DMS153 treated with DMSO at 0.1 percent for 48 hours (cell line): ENCODE results near the gene LMF1.

ENCODE experiments used
- DNase-seq: peaks from one replicate; lab custom pipeline; 2025; ENCODE audit not compliant: unreplicated experiment; lab: John Stamatoyannopoulos, UW

LMF1 gene

GRCh38 chr16:916035-916799 lies 54.6 kb downstream of the LMF1 start:
- DNase-seq = no peak

- no peak for DNase-seq
Measured at GRCh38 chr16:915546-915945, 55.2 kb downstream of the LMF1 start.

DNA sequence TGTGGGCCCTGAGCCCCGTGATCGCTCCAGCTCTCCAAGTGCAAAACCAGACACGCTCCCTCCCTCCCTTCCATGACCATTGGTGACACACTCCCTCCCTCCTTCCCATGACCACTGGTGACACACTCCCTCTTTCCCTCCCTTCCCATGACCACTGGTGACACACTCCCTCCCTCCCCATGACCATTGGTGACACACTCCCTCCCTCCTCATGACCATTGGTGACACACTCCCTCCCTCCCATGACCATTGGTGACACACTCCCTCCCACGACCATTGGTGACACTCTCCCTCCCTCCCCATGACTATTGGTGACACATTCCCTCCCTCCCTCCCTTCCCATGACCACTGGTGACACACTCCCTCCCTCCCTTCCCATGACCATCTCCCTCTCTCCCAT lies 56.3 kb downstream of the LMF1 start:
- no peak for DNase-seq

GRCh38 chr16:913817-914439 lies 56.9 kb downstream of the LMF1 start:
- DNase-seq = no peak

DNA sequence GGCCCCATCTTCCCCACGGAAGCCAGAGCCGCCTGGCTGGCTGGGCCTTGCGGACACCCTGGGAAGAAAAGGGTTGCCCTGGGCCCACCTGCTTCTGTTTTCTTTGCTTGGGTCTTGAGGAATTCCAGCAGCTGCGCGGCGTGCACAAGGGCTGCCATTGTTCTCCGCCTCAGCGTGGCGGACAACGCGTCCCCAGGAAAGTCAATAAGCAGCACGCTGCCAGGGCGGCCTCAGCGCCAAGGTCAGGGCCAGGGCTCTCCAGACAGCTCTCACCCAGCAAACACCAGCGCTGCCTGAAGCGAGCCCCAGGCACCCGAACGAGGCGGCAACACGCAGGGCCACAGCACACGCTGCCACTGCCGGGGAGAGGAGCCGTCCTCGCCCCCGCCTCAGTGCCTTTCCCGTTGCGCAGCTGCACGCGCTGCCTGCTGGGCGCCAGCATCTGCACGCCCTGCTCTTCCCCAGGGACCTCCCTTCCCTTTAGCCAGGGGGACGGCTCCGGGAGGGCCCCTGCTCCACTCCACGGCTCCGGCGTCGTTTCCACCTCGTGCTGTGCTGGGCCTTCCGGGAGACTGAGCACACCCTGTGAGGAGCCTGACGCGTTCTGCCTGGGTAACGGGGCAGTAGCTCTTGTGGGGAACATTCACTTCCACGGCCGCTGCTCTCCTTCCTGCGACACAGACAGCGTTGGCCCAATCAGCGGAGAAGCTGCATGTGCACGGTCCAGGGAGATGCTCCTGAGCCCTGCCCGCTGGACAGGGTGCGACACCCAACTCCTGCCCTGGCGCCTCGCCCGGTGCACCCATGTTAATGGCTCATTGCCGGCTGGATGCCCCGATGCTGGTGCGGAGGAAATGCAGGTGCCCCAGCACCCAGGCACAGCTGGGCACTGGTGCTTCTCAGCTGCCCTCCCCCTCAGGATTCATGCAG lies 57.8 kb downstream of the LMF1 start:
- DNase-seq = no peak

DNA sequence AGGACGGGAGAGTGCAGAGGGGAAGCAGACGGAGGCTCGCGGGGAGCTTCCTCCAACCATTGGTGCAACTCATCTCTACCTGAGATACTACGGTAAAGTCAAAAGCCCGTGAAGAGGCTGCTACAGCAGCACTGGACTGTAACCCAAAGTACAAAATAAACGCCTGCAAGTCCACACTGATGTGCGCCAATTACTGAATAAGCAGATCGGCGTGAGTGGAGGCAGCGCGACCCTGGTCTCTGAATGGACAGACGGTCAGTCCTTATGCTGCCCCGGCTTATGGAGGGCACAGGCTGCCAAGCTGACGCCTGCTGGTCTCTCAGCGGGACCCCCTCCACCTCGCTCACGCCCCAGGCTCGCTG lies 58.5 kb downstream of the LMF1 start:
- no peak for DNase-seq

- DNase-seq = no peak
Measured at GRCh38 chr16:911604-912321, 59.0 kb downstream of the LMF1 start.

GRCh38 chr16:911101-911500 lies 59.7 kb downstream of the LMF1 start:
- no peak for DNase-seq

- DNase-seq = no peak
Measured at GRCh38 chr16:910181-910580, 60.6 kb downstream of the LMF1 start.

GRCh38 chr16:909281-910000 lies 61.3 kb downstream of the LMF1 start:
- DNase-seq = no peak

- no peak for DNase-seq
Measured at GRCh38 chr16:908526-909155, 62.1 kb downstream of the LMF1 start.

- DNase-seq = no peak
Measured at GRCh38 chr16:907842-908241, 62.9 kb downstream of the LMF1 start.

- DNase-seq = no peak
Measured at GRCh38 chr16:907361-907760, 63.4 kb downstream of the LMF1 start.

DNA sequence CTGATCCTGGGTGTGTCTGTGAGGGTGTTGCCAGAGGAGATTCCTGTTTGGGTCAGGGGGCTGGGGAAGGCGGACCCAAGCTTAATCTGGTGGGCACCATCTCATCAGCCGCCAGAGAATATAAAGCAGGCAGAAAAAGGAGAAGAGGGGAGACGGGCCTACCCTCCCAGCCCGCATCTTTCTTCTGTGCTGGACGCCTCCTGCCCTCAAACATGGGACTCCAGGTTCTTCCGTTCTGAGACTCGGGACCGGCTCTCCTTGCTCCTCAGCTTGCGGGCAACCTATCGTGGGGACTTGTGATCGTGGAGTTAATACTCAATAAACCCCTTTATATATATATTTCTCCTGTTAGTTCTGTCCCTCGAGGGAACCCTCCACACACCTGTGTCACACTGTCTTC lies 64.5 kb downstream of the LMF1 start:
- DNase-seq = no peak

DNA sequence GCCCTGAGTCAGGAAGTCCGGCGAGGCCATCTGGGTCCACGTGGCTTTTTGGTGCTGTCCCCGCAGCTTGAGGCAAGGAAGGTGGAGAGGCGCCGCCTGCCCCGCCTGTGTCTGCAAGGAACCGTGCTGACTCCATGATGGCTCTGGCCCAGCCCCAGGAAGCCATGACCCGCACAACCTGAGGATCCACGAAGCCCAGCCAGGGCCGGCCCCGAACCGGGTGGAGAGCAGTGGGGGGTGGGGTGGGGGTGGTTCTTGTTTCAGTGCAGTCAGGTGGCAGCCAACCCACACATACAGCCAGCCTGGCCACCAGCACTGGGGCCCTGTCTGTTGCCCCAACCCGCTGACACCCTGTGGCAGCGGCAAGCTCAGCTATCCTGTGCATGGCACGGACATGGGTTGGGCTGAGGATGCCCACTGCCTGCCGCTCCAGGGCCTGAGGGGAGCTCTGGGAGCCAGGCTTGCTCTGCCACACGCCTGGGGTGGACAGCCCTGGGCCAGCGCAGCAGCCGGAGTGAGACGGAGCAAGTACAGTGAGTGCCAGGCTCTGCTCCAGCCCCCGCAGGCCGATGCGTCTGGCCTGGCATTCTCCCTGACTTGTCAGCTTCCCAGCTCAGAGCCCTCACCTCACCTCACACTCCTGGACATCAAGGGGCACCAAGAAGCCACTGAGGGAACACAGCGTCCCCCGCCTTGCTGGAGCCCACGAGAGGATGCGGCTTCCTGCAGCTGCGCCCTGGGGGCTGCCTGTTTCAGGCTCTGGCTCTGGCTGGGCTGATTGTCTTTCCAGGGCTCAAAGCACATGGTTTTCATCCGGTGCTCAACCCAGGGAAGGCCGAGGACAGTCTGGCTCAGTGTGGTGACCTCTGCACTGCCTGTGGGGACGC lies 68.8 kb downstream of the LMF1 start:
- no peak for DNase-seq

DNA sequence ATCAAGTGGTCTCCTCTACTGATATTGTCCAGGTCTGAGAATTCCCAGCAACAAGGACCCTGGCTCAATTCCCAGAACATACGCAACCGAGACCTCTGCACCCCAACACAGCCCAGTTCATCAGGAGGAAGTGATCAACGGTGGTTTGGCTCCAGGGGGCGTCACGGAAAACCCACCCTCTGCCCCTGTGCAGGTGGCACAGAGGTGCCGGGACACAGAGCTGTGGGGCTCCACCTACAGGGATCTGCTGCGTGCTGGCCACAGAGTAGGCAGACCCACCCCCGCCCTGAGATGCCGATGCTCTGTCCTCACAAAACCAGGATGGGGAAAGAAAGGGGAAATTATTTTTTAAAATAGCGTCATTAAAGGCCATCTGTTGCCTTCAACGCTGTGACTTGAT lies 69.6 kb downstream of the LMF1 start:
- no peak for DNase-seq

DNA sequence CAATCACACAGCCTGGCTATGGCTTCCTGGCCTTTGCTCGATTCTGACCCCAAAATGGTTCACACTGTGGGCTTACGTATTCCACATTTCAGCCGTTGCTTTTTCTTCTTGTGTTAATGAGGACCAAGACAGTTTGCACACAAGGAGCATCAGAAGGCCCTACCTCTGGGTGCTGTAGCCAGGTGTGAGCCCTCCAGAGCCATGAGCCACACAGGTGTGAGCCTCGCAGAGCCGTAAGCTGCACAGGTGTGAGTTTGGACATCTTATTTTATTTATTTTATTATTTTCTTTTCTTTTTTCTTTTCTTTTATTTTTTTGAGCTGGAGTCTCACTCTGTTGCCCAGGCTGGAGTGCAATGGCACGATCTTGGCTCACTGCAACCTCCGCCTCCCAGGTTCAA lies 70.6 kb downstream of the LMF1 start:
- DNase-seq = no peak

DNA sequence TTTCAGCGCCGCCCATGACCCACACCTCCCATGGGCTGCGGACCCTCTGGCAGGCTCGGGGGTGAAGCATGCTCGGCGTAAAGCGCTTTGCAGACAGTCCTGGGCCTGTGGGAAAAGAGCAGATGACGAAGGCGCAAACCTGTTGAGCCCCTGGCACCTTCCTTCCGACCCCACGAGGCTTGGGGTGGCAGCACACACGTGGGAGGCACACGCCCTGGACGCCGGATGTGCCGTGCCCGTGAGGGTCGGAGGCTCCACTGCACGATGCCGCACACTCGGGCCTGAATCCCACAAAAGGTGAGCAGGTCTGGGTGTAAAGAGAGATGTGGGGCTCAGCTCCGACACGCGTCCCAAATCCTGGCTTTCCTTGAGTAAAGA lies 71.1 kb downstream of the LMF1 start:
- DNase-seq = no peak
